Hepatic stellate cell (primary cell): ENCODE measurements around the gene FAIM.
"Not testable (repeated sequence)": the region's sequence is repeated elsewhere in the genome, so short reads cannot be mapped to it uniquely, and the experiment has no call there.

Source experiments
- DNase-seq: peaks from one replicate; pipeline ENCODE4 v3.0.0; 2011; ENCODE audit warnings: low spot score

The FAIM gene

DNA sequence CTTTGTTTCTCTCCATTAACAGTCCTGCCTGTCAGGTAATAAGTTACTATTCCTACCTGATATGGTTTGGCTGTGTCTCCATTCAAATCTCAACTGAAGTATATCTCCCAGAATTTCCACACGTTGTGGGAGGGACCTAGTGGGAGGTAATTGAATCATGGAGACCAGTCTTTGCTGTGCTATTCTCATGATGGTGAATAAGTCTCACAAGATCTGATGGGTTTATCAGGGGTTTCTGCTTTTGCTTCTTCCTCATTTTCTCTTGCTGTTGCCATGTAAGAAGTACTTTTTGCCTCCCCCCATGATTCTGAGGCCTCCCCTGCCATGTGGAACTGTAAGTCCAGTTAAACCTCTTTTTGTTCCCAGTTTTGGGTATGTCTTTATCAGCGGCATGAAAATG is 6.9 kb upstream of the FAIM start:
- DNase-seq = not testable (repeated sequence)

GRCh38 chr3:138604106-138604595 is 4.4 kb upstream of the FAIM start:
- DNase-seq = not testable (repeated sequence)

DNA sequence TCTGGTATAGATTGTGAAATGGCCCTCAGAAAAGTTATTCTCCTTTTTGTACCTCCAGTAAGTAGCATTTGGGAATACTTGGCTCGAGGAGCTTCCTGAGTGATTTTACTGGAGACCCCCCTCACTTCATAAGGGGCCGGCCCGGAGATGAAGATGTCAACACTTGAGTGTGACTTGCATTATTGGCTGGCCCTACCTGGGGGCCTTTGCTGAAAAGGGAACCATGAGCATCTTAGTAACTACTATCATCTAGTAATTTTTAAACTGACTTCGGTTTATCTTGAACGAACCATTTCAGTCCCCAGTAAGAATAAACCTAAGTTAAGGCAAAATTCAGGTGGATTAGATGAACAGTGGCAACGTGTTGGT is 1.3 kb downstream of the FAIM start:
- no peak for DNase-seq

GRCh38 chr3:138615462-138615861 is 6.9 kb downstream of the FAIM start:
- no peak for DNase-seq

DNA sequence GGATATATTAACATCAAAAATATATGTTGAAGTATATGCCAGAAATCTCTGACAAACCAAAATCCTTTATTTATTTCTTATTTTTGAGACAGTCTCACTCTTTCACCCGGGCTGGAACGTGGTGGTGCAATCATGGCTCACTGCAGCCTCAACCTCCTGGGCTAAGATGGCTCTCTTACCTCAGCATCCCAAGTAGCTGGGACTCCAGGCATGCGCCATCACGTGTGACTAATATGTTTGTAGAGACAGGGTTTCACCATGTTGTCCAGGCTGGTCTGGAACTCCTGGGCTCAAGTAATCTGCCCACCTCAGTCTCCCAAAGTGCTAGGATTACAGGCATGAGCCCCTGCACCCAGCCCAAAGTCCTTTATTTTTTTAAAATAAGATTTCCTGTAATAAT is 11.9 kb downstream of the FAIM start:
- DNase-seq = no peak

DNA sequence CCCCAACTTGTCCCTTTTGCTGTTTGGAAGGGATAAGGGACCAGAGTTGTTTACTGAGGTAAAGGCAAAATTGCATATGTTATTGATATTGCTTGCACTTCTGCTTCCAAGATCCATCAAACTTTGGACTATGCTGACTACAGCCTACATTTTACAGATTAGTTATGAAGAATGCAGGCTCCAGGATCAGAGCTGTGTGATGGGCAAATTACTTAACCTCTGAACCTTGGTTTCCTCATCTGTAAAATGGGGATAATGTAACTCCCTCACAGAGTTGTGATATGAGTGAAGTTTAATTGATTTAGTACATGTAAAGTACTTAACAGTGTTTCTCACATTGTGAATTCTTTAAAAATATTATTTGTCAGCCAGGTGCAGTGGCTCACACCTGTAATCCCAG is 15.9 kb downstream of the FAIM start:
- no peak for DNase-seq

GRCh38 chr3:138625707-138626365 is 17.3 kb downstream of the FAIM start:
- peak; percentile 12 for DNase-seq

DNA sequence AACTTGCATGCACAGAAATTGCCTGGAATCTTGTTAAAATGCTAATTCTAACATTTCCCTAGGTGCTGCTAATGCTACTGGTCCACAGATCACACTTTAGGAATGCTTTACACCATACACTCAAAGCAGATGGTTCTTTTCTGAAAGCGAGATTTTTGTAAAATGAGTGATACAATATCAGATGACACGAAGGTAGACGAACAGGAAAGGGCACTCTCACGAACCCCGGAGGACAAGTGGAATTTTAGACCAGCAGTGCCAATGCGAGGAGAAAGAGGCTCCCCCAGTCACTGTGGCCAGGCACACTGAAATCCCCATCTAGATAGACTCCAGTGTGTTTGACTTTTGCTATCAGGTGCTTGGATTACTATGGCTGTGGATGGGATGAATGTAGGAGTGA is 21.0 kb downstream of the FAIM start:
- no peak for DNase-seq

DNA sequence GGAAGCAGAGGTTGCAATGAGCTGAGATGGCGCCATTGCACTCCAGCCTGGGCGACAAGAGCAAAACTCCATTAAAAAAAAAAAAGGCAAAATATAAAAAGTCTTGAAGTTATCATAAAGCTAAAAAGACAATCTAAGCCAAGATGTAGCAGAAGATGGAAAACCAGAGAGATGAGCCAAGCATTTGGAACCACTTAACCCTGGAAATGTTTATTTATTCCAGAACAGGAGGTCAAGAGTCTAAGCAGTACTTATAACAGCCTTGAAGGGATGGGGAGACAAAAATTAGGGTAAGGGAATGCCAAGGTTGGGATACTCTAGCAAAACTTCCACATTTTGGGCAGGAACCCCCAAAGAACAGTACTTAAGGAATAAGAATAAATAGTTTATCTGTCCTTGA is 30.1 kb downstream of the FAIM start:
- no peak for DNase-seq

GRCh38 chr3:138640537-138640936 is 32.0 kb downstream of the FAIM start:
- DNase-seq = no peak

DNA sequence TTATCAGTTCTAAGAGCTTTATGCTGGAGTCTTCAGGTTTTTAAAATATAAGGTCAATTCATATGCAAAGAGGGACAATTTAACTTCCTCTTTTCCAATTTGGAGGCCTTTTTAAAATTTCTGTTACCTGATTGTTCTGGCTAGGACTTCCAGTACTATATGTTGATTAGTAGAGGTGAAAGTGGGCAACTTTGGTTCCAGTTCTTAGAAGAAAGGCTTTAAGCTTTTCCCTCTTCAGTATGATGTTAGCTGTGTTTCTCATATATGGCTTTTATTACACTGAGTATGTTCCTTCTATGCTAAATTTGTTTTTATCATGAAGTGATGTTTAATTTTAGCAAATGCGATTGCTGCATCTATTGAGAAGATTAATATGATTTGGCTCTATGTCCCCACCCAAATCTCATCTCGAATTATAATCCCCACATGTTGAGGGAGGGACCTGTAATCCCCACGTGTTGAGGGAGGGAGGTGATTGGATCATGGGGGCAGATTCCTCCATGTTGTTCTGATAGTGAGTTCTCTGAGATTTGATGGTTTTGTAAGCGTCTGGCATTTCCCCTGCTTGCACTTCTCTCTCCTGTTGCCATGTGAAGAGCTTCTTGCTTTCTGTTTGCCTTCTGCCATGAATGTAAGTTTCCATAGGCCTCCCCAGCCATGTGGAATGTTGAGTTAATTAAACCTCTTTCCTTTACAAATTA is 33.8 kb downstream of the FAIM start:
- no peak for DNase-seq

GRCh38 chr3:138642927-138643253 is 34.3 kb downstream of the FAIM start:
- no peak for DNase-seq

GRCh38 chr3:138646008-138646407 is 37.4 kb downstream of the FAIM start:
- no peak for DNase-seq

DNA sequence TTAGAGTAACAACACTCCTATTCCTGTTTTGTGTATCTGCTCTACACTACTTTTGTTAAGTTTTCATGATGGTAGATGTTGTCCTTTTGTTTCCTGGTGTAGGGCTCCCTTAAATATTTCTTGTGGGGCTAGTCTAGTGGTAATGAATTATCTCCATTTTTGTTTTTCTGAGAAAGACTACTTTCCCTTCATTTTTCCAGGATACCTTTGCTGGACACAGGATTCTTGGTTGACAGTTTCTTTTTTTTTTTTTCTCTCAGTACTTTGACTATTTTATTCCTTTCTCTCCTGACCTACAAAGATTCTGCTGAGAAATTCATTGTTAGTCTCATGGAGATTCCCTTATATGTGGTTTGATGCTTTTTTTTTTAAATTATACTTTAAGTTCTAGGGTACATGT is 37.9 kb downstream of the FAIM start:
- DNase-seq = no peak

DNA sequence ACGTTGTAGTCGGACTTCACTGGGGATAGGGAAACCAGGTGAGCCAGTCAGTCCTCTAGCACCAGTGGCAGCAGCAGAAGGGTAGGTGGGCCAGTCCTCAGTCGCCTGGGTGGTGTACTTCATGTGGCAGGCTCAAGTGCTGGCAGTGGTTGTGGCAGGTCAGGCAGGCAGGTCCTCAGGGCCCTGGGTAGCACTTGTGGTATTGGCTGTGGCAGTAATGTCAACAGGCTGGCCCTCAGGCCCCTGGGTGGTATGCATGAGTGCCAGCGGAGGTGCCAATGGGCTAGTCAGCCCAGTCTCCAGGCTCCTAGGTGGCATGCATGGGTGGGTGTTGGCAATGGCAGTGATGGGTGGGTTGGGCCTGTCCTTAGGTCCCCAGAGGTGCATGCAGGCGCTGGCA is 40.6 kb downstream of the FAIM start:
- DNase-seq = no peak

DNA sequence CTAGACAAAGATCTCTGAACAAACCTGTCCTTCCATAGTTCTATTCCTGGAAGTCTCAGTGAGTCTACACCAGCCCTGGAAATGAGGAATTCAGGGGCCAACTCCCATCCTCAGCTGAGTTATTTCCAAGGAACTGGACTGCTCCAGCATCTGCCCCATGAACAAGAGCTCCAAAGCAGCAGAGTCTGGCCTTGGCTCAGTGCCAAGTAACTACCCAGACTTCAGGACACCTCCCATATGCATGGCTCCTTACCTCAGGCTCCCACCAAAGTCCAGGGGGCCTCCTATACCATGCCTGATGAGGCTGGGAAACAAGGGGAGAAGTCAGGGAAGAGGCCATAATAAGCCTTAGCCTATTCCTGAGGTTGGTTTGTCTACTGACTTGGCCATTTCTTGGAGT is 45.0 kb downstream of the FAIM start:
- no peak for DNase-seq

DNA sequence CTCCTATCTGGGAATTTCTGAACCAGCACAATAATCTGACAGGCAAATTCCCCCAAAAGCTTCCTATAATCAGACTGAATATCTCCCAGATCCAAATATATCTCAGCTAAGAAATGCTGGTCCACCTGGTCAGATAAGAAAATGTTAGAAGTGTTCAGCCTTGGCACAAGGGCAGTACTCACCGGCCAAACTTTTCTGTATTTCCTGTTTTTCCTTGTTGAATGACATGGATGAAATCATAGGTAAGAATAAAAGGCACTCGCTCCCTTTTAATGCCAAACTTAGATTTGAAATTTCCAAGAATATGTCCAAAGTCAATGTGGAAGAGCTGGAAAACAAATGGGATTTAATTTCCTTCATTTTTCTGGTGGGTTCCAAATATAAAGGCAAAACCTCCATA is 48.9 kb downstream of the FAIM start:
- DNase-seq = no peak

DNA sequence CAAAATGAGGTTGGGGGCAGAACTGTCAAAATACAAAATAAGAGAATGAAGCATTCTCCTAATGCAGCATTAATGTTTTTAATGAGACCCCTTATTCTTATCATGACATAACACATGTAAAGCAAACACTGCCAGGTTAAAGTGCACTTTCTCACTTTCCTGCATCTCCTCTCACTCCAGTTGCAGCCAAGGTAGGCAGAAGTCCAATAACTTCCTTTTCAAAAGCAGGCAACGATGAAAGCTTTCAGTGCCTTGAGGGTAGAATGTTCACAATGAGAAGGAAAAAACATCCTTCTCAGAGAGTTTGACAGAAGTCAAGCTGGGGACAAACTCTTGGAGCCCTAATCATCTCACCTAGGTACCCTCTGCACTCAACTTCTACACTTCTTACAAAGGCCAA is 59.5 kb downstream of the FAIM start:
- DNase-seq = no peak

- DNase-seq = no peak
Observed at GRCh38 chr3:138670407-138670806, 61.8 kb downstream of the FAIM start.

DNA sequence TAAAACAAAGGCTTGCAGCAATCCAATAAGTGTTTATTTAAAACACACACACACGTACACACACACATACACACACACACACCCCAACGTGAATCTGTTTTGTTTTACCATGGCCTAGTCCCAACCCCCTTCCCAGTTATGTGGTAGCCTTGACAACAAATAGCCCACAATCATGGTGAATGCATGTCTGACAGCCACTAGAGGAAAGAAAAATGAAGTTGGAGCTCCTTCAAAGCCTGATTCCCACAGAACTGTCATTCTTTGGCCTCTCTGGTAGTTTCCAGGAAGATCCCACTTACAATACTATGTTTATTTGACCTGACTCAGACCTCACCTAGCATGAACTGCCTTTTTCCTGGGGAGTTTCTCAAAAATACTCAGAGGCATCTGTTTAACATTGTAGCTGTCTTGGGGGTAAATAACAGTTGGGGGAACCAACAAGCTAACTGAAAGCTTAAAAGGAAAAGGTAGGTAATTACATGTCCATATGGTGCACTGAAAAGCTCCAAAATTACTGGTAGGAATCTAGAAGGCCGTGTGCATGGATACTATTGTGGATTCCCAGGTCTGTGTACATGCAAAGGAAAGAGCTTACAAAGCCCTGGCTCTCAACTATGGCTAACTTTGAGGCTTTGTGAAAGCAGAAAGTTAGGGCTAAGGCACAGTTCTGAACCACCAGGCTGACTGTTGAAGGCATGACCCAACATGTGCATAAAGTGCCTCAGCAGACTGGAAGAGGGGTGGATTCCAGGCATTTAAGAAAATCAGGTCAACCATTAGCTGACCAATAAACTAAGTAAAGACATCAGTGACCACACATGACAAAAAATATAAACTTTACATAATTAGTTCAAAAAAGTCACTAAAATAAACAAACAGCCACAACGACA is 65.3 kb downstream of the FAIM start:
- DNase-seq = peak; percentile 5

- DNase-seq = no peak
Observed at GRCh38 chr3:138675393-138675792, 66.8 kb downstream of the FAIM start.

GRCh38 chr3:138678086-138678485 is 69.5 kb downstream of the FAIM start:
- DNase-seq = no peak

- no peak for DNase-seq
Observed at GRCh38 chr3:138678874-138679392, 70.4 kb downstream of the FAIM start.
